ENCODE data around the gene TEAD4.

Gene TEAD4

DNA sequence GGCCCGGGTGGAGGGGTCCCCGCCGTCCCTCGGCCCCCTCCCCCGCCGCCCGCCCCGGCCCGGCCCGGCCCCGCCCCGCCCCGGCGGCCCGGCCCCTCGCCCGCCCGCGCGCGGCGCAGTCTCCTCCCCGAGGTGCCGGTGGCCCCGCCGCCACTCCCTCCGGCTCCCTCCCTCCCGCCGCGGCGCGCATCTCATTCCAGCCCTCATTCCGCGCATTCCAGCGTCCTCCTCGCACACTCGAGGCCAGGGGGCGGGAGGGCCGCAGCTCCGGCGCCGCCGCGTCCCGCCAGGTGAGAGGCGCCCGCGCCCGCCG is at the start of gene TEAD4:
TEAD4 (plus strand) TSS at position 206 of the 313 bp plus-strand sequence.
- peak within 1 kb of the TSS; percentile 68 for H3K4me3 ChIP-seq (ENCODE audit: low read length)
- DNase-seq (ENCODE audit: low read depth) = peak; percentile 39
- TF ChIP-seq, protein P1, sequence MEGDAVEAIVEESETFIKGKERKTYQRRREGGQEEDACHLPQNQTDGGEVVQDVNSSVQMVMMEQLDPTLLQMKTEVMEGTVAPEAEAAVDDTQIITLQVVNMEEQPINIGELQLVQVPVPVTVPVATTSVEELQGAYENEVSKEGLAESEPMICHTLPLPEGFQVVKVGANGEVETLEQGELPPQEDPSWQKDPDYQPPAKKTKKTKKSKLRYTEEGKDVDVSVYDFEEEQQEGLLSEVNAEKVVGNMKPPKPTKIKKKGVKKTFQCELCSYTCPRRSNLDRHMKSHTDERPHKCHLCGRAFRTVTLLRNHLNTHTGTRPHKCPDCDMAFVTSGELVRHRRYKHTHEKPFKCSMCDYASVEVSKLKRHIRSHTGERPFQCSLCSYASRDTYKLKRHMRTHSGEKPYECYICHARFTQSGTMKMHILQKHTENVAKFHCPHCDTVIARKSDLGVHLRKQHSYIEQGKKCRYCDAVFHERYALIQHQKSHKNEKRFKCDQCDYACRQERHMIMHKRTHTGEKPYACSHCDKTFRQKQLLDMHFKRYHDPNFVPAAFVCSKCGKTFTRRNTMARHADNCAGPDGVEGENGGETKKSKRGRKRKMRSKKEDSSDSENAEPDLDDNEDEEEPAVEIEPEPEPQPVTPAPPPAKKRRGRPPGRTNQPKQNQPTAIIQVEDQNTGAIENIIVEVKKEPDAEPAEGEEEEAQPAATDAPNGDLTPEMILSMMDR (conservative IDR thresholded peaks at IDR 0.05; ENCODE audit: low read depth, low read length) = no peak

DNA sequence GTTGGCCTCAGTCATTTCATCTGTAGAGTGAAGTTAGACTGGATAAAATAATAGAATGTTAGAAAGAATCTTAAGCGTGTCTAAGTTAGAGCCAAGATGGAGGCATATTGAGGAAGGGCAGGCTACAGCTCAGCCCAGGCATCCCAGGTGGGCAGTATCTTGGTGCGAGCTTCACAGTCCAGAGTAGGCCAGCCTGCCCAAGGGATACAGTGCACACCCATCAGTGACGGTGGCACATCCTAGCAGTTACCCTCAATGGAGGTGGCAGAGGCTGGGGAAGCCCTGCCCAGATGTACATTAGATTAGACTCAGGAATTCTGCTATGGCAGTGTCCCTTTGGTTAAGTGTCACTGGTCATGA is 47.0 kb upstream of the TEAD4 start:
- TF ChIP-seq, protein P1 (conservative IDR thresholded peaks at IDR 0.05; ENCODE audit: low read depth, low read length) = no peak

DNA sequence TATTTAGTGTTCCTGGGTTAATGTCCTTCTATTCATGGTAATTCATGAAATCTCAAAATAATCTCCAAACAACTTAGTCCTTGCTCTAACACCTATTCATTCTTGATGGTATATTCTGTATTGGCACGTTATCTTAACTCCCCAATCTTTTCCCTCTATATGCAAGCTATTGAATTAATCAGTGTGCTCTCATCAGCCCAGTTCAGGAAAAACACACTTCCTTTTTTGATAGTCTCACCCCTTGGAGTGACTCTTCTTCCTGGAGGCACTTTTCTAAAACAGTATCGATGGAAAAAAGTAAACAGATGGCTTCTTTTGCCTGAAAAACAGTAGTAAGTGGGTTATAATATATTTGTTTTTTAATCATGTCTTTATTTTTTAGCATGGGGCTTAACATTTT is 39.9 kb upstream of the TEAD4 start:
- TF ChIP-seq, protein P1 (conservative IDR thresholded peaks at IDR 0.05; ENCODE audit: low read depth, low read length) = no peak
- no peak for DNase-seq (ENCODE audit: low read depth)
- H3K4me3 ChIP-seq (ENCODE audit: low read length) = no peak overlapping the region

More for the DNA sequence above, 47.0 kb upstream of the TEAD4 start:
- DNase-seq (ENCODE audit: low read depth) = no peak
- no peak overlapping the region for H3K4me3 ChIP-seq (ENCODE audit: low read length)

DNA sequence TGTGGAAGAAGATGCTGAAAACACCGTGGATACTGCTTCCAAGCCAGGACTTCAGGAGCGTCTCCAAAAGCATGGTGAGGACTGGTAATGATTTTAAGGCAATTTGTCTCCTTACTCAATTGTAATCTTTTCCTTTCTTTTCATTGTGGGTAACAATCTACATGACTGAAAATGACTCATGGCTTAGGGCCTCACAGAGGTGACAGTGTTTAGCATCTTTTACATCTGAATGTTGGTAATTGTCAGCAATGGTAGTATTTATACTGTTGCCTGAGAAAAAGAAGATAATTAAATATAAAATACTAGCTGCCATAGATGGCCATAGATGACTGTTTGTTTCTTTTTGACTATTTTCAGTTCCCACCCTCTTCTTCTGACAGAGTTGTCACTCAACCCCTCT is 36.9 kb upstream of the TEAD4 start:
- DNase-seq (ENCODE audit: low read depth) = no peak
- no peak overlapping the region for H3K4me3 ChIP-seq (ENCODE audit: low read length)
- TF ChIP-seq, protein P1 (conservative IDR thresholded peaks at IDR 0.05; ENCODE audit: low read depth, low read length) = no peak

DNA sequence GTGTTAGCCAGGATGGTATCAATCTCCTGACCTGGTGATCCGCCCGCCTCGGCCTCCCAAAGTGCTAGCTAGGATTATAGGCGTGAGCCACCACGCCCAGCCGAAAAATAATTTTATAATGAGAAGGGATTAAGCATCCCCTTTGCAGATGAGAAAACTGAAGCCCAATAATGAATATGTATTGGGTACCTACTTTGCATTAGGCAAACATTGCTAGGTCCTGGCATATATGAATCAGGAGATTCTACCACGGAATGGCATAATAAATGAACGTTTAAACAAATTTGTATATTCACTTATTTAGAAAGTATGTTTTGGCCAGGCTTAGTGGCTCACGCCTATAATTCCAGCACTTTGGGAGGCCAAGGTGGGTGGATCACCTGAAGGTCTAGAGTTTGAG is 36.1 kb upstream of the TEAD4 start:
- H3K4me3 ChIP-seq (ENCODE audit: low read length) = no peak overlapping the region
- no peak for DNase-seq (ENCODE audit: low read depth)
- TF ChIP-seq, protein P1 (conservative IDR thresholded peaks at IDR 0.05; ENCODE audit: low read depth, low read length) = no peak

DNA sequence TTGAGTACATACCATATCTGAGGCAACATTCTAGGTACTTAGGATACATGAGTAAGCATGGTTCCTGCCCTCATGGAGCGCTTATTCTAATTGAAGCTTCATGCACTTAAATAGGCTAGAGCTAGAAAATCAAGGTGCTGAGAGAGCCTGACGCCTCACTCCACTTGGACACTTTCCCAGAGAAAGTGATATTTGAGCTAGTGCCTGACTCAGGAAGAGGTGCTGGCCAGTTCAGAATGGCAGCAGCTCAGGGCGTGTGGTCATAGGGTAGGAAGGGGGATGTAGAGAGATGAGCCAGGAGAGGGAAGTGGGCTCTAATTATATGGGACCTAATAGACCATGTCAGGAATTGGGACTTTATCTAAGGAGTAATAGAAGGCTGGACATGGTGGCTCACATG is 35.2 kb upstream of the TEAD4 start:
- DNase-seq (ENCODE audit: low read depth) = no peak
- TF ChIP-seq, protein P1 (conservative IDR thresholded peaks at IDR 0.05; ENCODE audit: low read depth, low read length) = no peak
- no peak overlapping the region for H3K4me3 ChIP-seq (ENCODE audit: low read length)

DNA sequence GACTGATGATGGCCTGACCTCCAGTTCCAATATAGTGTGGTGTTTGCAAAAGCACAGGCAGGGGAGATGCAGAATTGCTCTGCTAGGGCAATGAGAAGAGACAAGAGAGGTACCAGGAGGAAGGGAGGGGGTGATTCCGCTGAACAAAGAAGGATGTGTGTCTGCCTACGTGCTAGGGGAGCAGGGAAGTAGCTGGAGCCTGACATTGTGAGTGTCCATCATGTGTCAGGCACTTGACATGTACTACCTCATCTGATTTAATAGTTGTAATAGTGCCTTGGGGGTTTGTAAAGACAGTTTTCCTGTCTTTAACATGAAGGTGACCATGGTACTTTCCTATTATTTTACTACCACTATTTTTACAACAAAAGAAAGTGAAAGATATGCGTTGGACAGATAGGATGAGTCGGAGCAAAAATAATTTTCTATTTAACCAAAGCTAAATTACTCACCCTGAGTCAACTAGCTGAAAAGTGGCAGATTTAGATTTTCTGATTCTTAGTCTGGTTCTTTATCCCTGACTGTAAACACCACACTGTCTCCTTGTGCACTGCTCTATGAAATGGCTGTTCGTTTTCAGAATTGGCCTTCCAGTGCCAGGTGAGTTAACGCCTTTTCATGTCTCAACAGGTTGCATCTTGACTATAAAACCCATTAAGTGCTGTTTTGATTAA is 33.7 kb upstream of the TEAD4 start:
- no peak overlapping the region for H3K4me3 ChIP-seq (ENCODE audit: low read length)
- TF ChIP-seq, protein P1 (conservative IDR thresholded peaks at IDR 0.05; ENCODE audit: low read depth, low read length) = no peak
- no peak for DNase-seq (ENCODE audit: low read depth)
